ENCODE results near the gene TP73.

TP73 gene

DNA sequence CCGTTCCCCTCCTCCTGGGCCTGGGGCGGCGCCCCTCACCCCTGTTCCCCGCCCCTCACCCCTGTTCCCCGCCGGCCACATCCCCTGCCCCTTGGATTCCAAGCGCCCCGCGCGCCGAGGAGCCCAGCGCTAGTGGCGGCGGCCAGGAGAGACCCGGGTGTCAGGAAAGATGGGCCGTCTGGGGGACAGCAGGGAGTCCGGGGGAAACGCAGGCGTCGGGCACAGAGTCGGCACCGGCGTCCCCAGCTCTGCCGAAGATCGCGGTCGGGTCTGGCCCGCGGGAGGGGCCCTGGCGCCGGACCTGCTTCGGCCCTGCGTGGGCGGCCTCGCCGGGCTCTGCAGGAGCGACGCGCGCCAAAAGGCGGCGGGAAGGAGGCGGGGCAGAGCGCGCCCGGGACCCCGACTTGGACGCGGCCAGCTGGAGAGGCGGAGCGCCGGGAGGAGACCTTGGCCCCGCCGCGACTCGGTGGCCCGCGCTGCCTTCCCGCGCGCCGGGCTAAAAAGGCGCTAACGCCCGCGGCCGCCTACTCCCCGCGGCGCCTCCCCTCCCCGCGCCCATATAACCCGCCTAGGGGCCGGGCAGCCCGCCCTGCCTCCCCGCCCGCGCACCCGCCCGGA lies at the start of gene TP73:
TSS of gene TP73 (plus strand) at position 587 of the 618 bp plus-strand sequence. CDS start 29,850 bp downstream, outside the sequence.
- DNase-seq (ENCODE audit: low spot score): no peak

DNA sequence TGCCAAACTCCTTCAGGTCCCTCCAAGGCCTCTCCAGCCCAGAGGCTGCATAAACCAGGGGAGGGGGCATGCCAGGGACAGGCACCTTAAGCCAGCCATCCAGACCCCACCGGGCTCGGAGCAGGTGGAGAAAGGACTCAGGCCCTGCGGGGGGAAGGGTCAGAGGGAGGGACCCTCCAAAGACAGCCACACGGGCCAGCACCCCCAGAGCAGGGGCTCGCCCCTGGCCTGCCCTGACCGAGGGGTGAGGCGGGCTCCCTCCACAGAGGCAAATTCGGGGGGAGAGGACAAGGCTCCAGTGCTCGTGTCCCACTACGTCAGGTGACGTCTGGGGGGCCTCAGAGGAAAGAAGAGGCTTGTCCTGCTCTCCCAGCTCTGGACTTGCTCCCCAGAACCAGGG lies 49.2 kb upstream of the TP73 start:
- DNase-seq (ENCODE audit: low spot score): no peak

DNA sequence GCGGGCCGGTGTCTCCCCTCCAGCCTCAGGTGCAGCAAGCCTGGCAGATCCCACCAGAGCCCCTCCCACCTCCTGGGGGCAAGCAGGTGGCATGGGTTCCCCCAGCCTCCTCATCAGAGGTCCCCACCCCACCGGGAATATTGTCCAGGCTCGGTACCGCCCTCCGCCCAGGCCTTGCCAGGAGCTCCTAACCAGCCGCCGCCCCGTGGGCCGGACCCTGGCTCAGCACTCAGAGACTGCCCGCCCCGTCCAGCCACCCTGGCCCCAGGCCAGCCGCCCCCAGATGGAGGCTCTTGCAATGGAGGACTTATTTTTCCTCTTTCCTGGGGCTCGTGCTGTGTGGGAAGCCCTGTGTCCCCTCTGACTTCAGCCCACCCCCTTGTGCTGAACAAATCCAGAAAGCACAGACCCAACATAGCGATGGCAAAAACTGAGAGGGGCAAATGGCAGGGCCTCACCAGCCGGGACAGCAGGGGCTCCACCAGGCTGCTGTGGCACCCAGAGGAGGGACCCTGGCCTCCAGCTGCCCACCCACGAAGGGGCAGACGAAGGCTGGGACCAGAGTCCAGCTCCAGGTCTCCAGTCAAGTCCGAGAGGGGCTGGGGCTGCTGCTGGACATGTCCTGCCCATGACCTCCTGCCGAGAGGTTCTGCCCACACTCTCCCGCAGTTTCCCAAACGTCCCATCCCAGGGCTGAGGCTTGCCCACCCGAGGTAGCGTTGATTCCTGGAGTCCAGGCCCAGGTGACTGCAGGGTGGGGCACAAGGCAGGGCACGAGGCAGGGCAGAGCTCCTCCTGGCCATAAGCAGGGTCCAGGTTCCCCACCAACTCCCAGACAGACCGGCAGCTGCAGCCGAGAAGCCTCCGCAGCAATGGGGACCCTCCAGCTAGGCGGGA lies 48.5 kb upstream of the TP73 start:
- no peak for DNase-seq (ENCODE audit: low spot score)

DNA sequence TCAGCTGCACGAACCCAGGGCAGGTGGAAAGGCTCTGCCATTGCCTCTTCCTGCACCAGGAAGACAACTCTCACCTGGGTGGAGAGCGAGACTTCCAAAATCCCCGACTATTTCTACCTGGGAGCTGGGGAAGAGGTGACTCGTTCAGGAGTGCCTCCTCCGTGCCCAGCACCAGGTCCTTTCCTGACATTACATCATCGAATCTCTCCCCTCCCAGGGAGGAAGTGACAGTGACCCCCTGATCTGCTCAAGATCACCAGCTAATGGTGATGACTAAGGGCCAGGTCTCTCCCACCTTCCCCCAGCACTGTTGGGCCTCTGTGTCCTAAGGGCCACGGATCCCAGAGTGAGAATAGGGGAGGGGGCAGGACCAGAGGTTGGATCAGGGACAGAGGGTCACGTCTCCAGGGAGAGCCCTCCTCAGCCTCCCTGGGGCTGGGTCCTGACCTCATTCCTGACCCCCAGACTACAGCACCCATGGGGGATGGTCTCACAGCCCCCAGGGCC lies 47.8 kb upstream of the TP73 start:
- no peak for DNase-seq (ENCODE audit: low spot score)

DNA sequence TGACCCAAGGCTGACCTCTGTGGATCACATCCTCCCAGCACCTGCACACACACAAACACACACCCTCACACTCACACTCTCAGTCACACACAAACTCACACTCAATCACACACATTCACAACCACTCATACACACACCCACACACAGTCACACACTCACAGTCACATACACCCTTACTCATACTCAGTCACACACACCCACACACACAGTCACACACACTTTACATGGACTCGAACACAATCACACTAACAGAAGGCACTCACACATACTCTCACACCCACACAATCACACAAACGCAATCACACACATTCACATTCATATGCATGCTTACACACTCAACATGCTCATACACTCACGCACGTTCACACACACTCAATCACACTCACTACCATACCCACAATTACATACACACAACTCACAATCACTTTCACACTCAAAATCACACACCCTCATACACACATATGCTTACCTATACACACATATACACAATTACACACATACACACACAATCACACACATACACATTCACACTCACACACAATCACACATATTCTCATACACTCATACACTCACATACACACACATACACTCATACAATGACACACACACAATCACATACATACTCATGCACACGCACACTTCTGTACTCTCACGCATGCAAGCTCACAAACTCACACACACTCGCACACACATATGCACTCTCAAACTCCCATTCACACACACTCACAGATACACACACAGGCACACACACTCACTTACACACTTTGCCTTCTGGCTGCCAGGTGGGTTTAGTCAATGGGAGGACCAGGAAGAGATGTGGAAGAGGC lies 47.1 kb upstream of the TP73 start:
- DNase-seq (ENCODE audit: low spot score): no peak

DNA sequence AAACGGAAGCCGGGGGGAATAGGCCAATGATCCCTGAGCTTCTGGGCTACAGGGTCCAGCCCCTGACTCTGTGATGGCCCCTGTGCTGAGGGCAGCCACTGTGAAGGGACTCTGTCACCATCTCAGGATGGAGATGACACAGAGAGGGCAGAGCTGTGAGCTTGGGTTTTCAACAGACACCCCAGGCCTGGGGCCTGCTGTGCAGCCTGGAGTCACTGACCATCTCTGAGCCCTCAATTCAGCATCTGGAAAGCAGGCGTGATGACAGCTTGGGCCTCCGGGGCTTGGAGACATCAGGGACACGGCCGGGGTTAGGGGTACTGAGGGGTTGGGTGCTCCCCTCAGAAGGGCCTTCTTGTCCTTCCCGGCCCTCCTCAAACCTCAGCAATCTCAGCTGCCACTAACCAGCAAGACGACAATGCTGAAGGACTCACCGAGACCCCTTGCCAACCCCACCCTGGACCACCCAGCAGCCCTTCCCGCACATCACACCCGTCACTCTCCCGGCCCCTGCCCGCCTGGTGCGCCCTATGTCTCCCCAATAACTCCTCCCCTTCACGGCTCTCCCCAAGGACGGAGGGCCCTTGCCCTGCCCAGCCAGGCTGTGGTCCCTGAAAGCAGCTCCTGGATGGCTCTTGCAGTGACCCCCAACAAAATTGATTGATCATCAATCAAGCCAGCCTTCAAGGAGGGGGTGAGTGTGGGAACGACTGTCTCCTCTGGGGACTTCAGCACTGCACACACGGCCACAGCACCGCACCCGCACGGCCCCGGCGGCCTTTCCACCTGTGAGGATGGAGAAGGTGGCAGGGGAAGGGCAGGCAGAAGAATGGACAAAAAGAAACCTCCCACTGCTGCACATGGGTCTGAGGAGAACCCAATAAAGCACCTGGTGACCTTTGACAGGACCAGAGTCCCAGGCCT lies 45.3 kb upstream of the TP73 start:
- no peak for DNase-seq (ENCODE audit: low spot score)

DNA sequence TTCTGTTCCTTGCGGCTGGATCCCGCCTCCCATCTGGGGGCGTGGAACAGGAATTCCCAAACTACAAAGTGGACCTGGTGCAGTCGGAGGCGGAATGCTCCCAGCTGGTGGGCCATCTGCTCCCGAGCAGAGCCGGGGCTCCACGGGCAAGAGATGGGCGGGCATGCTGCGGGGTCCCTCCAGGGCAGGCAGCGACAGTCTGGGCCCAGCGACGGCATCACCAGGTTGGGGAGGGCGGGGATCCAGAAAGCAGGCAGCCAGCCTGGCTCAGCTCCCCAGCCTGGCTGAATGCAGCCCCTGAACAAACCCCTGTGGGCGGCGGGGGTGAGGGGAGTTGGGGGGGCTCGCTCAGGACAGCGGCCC lies 44.6 kb upstream of the TP73 start:
- no peak for DNase-seq (ENCODE audit: low spot score)

DNA sequence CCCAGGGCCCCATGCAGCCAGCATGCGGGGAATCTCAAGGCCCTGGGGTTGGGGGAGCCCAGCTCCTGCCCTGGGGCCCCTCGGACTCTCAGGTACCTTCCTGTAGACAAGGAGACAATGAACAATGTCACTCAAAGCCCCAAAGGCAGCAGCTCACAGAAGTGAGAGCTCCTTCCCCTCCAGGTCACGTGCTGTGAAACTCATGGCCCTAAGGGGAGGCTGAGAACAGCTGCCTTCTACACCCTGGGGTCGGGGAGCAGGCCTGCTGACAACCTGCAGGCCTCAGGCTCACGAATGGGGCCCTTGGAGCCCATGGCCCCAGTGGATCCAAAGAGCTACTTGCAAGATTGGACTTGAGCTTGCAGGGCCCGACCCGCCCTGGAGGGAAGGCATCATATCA lies 44.2 kb upstream of the TP73 start:
- DNase-seq (ENCODE audit: low spot score): no peak

DNA sequence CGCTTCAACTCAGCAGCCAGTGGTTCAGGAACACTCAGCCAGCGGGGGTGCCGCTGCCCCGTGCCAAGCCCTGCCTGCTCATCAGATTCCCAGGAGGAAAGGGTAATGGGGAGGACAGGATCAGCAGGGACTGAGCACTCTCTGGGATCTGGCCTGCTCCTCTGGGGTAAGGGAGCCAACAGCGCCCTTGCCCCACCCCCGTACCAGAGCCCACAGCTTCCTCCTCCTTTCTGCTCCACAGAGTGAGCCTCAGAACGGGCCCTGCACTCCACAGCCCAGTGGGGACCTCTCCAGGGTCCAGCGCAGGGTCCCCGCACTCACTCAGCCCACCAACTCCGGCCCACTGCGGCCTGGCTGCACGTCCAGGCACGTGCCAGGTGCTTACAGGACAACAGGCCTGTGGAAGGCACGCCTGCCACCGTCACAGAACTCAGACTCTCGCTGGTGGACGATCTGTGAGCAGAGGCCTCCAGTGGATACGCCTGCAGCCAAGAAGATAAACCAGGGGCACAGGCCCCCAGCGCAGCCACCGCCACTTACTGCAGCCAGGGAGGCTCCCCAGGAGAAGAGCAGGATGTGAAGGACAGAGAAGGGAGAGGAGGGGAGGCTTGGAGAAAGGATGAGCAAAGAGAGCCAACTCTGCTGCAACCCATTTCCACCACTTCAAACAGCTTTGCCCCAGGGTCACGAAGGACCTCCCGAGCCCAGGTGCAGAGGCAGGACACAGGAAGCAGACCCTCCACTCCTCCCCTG lies 43.1 kb upstream of the TP73 start:
- DNase-seq (ENCODE audit: low spot score): no peak

DNA sequence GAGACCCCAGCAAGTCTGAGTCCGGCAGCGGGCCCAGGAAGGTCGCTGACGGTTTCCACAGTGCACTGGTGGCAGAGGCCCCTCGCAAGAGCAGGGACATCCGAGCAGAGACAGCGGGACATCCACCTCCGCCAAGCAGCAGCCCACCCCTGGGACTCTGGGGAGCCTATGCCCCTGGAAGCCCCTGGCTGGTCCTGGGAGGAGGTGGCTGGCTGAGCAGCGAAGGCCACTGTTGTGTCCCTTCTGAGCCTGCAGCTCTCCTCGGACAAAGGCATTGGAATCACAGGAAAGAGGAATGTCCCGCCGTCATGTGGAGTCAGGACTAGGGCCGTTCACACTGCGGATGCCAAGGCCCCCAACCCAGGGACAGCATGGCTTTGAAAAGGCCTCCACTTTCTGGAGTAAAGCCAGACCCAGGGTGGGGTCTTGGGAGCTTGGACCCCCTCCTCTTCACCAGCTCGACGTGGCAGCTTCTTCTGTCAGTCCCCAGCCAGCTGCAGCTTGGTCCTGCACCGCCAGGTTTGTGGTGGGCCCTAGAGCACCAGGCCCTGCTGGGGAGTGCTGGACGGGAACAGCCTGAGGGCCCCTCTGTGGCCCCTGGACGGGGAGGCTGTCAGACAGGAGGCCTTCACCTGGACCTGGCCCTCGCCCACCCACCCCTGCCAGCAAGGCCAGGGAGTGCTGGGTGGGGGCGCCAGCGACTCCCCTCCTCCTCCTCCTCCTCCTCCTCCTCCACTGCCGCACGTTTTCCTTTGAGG lies 42.4 kb upstream of the TP73 start:
- DNase-seq (ENCODE audit: low spot score): no peak

DNA sequence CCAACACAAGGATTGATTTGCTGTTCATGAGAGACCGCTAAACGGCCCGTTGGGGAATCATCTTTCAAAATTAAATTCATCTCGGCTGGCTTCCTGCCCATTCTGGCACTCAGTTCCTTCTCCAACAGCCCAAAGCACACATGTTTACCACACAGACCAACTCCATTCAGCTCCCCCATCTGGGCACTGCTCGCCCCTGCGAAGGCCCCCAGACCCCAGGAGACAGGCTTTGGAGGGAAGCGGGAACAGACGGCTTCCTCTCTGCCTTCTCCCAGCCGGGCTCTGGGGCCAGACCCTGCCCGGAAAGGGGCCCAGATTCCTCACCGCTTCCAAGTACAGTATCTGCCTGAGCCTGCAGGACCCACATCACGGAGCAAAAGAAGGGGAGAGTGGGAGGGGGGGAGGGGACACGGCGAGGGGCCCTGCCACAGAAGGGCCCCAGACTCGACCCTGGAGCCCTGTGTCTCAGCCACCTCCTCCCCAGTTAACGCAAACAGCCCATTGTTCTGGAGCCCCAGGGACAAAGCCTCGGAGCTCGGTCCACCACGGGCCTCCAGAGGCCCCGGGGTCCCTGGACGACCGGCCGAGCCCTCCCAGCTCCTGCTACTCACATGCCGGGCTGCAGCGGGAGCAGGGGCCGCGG lies 41.7 kb upstream of the TP73 start:
- DNase-seq (ENCODE audit: low spot score): no peak

DNA sequence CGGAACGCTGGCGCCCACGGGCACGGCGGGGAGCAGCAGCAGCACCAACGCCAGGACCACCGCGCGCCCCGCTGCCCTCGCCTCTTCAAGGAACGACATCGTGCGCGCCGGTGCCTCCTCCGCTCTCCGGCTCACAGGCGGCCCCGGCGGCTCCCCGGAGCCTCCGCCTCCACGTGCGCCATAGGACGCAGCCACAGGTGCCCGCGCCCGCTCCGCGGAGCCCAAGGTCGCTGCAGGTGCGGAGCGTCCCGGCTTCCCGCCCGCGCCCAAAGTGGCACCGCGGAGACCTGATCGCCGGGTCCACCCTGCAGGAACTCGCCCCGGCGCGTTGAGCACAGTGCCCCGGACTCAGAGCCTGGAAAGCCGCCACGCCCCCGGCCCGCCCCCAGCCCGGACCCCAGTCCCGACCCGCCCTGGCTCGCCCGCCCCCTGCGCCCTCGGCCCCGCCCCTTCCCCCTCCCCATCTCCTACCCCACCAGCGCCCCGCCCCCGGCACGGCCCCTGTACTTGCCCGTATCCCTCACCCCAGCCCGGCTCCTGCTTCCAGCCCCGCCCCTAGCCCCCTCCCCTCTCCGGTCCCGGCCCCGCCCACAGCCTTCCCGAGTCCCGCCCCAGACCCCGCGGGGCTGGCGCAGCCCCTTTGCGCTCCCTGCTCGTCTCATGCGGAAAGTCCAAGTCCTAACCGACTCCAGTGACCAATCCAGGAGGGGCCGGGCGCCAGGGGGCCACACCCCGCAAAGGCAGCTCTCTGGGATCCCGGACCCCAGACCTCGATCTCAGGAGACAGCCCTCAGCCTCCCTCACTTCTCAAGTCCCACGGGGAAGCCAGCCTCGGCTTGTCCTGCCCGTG lies 40.9 kb upstream of the TP73 start, which contains the start of gene MEGF6:
TSS of gene MEGF6 (minus strand) at position 339 of the 850 bp plus-strand sequence. CDS start at position 99, 240 bp downstream.
- no peak for DNase-seq (ENCODE audit: low spot score)

DNA sequence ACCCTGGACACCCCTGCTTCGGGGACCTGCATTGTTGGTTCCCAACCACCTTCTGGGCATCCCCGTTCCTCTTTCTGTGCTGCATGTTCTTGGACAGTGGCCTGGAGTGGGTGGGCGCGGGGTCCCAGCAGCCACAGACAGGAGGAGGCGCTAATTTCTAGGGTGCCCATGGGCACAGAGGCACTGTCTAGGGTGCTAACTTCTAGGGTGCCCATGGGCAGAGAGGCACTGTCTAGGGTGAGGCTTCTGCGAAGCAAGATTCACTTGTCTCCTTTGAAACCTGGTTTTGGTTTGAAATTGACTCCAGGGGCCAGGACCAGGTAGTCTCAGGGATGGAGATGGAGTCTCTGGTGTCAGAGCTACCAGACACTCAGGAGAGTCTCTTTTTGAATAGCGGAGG lies 40.2 kb upstream of the TP73 start:
- DNase-seq (ENCODE audit: low spot score): no peak

DNA sequence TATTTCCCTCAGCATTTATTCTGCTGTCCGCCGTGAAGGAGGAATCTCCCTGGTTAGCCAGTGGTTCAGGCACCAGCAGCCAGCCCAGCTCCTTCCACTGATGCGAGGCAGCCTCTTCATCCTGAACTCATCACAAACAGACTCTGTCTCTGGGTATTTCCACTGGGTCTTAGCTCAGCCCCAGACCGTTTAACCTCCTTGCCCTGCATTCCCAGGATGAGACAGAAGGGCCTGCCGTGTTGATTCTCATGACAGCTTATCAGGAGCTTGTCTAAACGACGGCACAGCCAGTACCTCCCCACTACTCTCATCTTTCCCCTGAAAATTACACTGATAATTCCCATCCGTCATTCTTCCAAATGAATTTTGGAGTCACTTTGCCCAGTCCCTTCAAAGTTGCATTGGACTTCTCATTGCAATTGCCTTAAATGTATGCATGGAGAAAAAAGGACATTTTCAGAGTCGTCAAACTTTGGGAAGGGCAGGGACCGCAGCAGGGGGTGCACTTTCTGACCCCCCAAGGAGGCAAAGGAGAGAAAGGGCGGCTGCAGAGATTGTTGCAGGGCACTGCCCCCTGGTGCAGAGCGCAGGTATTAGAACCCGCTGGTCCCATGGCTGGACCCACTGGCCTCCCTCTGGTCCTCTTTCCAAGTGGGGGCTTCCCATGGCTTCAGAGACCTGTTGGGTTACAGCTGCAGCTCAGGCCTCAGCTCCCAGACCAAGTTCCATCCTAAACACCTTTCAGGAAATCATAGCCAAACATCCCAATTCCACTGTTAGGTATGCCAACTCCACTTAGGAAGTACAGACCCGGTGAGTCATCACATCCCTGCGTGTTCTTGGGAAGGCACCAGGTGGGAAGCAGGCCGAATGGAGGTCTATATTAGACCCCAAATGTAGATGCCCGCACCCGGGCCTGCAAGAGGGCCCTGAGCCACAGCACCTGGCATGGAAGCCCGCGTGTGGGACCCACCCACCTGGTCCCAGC lies 37.3 kb upstream of the TP73 start:
- DNase-seq (ENCODE audit: low spot score): no peak

DNA sequence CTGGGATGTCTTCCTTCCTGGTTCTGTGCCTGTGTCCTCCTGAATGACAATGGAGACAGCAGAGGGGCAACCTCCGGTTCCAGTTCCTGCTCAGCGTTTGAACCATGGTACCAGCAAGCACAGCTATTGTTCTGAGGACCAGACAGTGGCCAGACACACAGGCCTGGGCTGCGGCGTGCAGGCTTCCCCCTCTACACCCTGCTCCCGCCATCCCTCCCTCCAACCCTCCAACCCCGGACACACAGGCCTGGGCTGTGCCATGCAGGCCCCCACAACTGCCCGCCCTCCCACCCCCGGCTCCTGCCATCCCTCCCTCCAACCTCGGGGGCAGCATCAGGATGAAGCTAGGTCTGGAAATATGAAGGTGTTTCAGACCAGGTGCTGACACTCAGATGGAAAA lies 35.5 kb upstream of the TP73 start:
- DNase-seq (ENCODE audit: low spot score): no peak

DNA sequence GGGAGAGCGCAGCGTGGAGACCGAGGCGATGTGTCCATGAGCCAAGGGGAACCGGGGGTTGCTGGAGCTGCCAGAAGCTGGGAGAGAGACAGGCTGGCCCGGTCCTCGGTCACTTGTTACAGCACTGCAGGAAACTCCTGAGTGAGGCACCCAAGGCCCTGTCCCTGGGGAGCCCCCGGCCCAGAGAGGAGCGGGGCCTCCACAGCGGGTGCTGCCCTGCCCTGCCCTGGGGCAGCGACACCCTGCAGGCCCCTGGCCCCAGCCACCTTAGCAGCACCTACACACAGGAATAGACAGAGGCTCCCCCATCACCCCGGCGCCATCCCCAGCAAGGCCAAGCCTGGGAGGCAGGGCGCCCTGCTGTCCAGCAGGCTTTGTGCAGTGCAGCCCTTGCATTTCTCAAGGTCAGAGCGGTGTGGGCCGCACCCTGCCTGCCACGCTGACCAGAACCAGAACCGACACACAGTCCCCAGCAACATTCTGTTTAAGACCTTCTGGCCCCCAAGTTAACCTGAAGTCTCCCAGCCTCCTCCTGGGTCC lies 34.4 kb upstream of the TP73 start:
- no peak for DNase-seq (ENCODE audit: low spot score)

DNA sequence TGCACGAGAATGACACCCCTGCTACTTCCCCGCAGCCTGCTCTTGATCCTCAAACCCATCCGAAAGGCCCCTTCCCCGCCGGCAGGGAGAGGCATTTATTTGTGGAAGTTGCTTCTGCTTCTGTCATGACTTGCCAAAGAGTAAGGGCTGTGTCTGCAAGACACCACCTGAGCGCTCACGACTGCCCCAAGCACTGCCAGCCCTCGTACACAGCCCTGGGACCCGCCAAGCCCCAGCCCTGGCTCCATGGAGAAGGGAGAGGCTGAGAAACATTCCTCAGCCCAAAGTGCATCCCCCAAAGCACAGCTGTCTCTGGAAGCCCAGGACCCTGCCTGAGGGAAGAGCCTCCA lies 33.8 kb upstream of the TP73 start:
- no peak for DNase-seq (ENCODE audit: low spot score)
